ENCODE measurements around the gene KCNG1. TPM values are rescaled to one million over a fixed set of nuclear protein-coding genes. Genes with fewer than 3 reads are reported as not detected.

KCNG1 gene
- total RNA-seq, 2 donors from 2014 or later: 4.9 to 6.2 TPM

- H3K27ac ChIP-seq: no peak overlapping the region
Measured at GRCh38 chr20:51059862-51060261, 37.0 kb upstream of the KCNG1 start.

GRCh38 chr20:51058017-51058416, 35.1 kb upstream of the KCNG1 start:
- TF ChIP-seq CTCF (IDR thresholded peaks at IDR 0.05) (no peak), POLR2A (IDR thresholded peaks at IDR 0.05) (no peak)
- intact Hi-C loops (cut with DNase I): no loop called here
- Histone ChIP-seq H3K4me1 (no peaks in the 10 kb centered on the region), H3K36me3 (replicated peaks in 1 of 2; ENCODE audit: insufficient read depth in 1 of 2, low read depth in 2 of 2) (no peaks in the 10 kb centered on the region), H3K4me3 (no peak overlapping the region), H3K27me3 (no peaks in the 10 kb centered on the region), H3K27ac (no peak overlapping the region), H3K9me3 (no peaks in the 10 kb centered on the region)
- 27 to 28% methylated on average over 8 to 9 of the region's 9 CpGs for WGBS, 2 donors
- DNase-seq (no peak), ATAC-seq (no peak)

More at GRCh38 chr20:51059862-51060261, 37.0 kb upstream of the KCNG1 start:
- no peak overlapping the region for H3K4me3 ChIP-seq
- no peaks in the 10 kb centered on the region for H3K27me3 ChIP-seq
- DNase-seq (no peak), ATAC-seq (no peak)
- H3K36me3 ChIP-seq (replicated peaks in 1 of 2; ENCODE audit: insufficient read depth in 1 of 2, low read depth in 2 of 2): no peaks in the 10 kb centered on the region
- WGBS, 2 donors: 38 to 50% methylated on average over 1 of the region's 1 CpG
- H3K9me3 ChIP-seq: no peaks in the 10 kb centered on the region
- intact Hi-C loops (cut with DNase I): no loop called here
- no peaks in the 10 kb centered on the region for H3K4me1 ChIP-seq
- no peak for TF ChIP-seq POLR2A (IDR thresholded peaks at IDR 0.05)
- TF ChIP-seq CTCF (IDR thresholded peaks at IDR 0.05): no peak

- ATAC-seq (no peak), DNase-seq (no peak)
- Histone ChIP-seq H3K27me3 (no peaks in the 10 kb centered on the region), H3K36me3 (replicated peaks in 1 of 2; ENCODE audit: insufficient read depth in 1 of 2, low read depth in 2 of 2) (no peaks in the 10 kb centered on the region), H3K4me1 (no peaks in the 10 kb centered on the region), H3K27ac (no peak overlapping the region), H3K4me3 (no peak overlapping the region), H3K9me3 (no peaks in the 10 kb centered on the region)
- WGBS, 2 donors: 40 to 59% methylated on average over 9 to 11 of the region's 11 CpGs
- TF ChIP-seq CTCF (IDR thresholded peaks at IDR 0.05) (no peak), POLR2A (IDR thresholded peaks at IDR 0.05) (no peak)
- intact Hi-C loops (cut with DNase I): no loop called here
Measured at GRCh38 chr20:51054233-51054632, 31.3 kb upstream of the KCNG1 start.

- H3K4me3 ChIP-seq: no peak overlapping the region
- TF ChIP-seq CTCF (IDR thresholded peaks at IDR 0.05): no peak
- no peak for TF ChIP-seq POLR2A (IDR thresholded peaks at IDR 0.05)
- no peaks in the 10 kb centered on the region for H3K4me1 ChIP-seq
- no peaks in the 10 kb centered on the region for H3K36me3 ChIP-seq (replicated peaks in 1 of 2; ENCODE audit: insufficient read depth in 1 of 2, low read depth in 2 of 2)
- H3K9me3 ChIP-seq: peaks cover 0 to 6% (median 0%) of the 10 kb centered on the region in 3 donors
- 36 to 49% methylated on average over 7 to 8 of the region's 8 CpGs for WGBS, 2 donors
- H3K27ac ChIP-seq: no peak overlapping the region
- intact Hi-C loops (cut with DNase I): no loop called here
- no peak for ATAC-seq
- no peak for DNase-seq
- H3K27me3 ChIP-seq: no peaks in the 10 kb centered on the region
Measured at GRCh38 chr20:51050531-51051075, 27.7 kb upstream of the KCNG1 start.

Measured in body of pancreas (tissue), 4 donors.